ENCODE measurements around the gene RAB44. TPM values are rescaled to one million over a fixed set of nuclear protein-coding genes. Genes with fewer than 3 reads are reported as not detected.

RAB44 gene
- polyA plus RNA-seq, 1 of the 3 experiments (the other 2 are of a cell fraction) = 0.12 TPM

DNA sequence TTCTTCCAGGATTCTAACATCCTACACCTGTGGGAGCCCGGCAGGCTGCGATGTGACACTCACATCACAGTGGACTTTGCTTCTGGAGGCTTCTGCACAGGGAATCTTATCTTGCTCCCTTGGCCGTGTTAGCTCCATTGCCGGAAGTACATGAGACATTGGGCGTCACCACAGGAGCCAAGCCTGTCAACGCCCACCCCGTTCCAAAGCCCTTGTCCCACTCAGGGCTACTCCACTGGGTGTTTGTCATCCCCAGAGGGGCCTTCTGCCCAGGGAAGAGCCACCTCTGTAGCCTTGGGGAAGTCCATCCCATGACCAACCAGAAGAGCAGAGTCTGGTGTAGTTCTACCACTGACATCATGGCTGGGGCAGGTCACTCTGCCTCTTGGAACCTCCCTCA, 1.7 kb downstream of the RAB44 start:
- no peaks in the 10 kb centered on the region; a peak in 1 of 4 replicates for H3K4me1 ChIP-seq (ENCODE audit: control insufficient read depth in 1 of 2, insufficient read depth in 2 of 2, low read depth in 1 of 2, low read length in 1 of 2)
- POLR2A ChIA-PET = no interaction called here
- no peaks in the 10 kb centered on the region for H3K36me3 ChIP-seq (replicated peaks in 1 of 2; ENCODE audit: control insufficient read depth in 1 of 2, insufficient read depth in 2 of 2, low read length in 1 of 2)
- no peak overlapping the region for H3K9ac ChIP-seq
- no peaks in the 10 kb centered on the region for H3K9me3 ChIP-seq
- H3F3A ChIP-seq (replicated peaks; ENCODE audit: insufficient read depth) = no peaks in the 10 kb centered on the region
- no peak for DNase-seq
- no peak overlapping the region for H3K27ac ChIP-seq (ENCODE audit: low read depth in 2 of 2, low read length in 1 of 2)
- no peak overlapping the region for H2AFZ ChIP-seq (ENCODE audit: low read depth)
- no peak overlapping the region for H3K4me3 ChIP-seq (ENCODE audit: low read depth in 2 of 2, low read length in 1 of 2)
- H4K20me1 ChIP-seq (ENCODE audit: insufficient read depth) = no peaks in the 10 kb centered on the region
- H3K9me2 ChIP-seq = no peaks in the 10 kb centered on the region
- H3K79me2 ChIP-seq (ENCODE audit: insufficient read depth) = no peaks in the 10 kb centered on the region
- TF ChIP-seq POLR2AphosphoS5 (IDR thresholded peaks at IDR 0.05; ENCODE audit: low read depth, low read length) (no peak), GATA2 (CRISPR knock-in tag; IDR thresholded peaks at IDR 0.05) (no peak), CHD2 (IDR thresholded peaks at IDR 0.05; ENCODE audit: low read length, partially characterized antibody) (no peak), NFIC (IDR thresholded peaks at IDR 0.05; ENCODE audit: borderline replicate concordance) (no peak), FOXJ3 (CRISPR knock-in tag; IDR thresholded peaks at IDR 0.05) (no peak), EZH2phosphoT487 (IDR thresholded peaks at IDR 0.05; ENCODE audit: borderline replicate concordance, low read depth) (no peak), RCOR1 (IDR thresholded peaks at IDR 0.05; ENCODE audit: low read length) (no peak), SMC3 (IDR thresholded peaks at IDR 0.05; ENCODE audit: low read depth, low read length) (no peak), TCF12 (IDR thresholded peaks at IDR 0.05) (no peak), RAD21 (IDR thresholded peaks at IDR 0.05; ENCODE audit: low read length) (no peak), RFX5 (IDR thresholded peaks at IDR 0.05; ENCODE audit: low read length) (no peak)
- TF ChIP-seq, protein P1, sequence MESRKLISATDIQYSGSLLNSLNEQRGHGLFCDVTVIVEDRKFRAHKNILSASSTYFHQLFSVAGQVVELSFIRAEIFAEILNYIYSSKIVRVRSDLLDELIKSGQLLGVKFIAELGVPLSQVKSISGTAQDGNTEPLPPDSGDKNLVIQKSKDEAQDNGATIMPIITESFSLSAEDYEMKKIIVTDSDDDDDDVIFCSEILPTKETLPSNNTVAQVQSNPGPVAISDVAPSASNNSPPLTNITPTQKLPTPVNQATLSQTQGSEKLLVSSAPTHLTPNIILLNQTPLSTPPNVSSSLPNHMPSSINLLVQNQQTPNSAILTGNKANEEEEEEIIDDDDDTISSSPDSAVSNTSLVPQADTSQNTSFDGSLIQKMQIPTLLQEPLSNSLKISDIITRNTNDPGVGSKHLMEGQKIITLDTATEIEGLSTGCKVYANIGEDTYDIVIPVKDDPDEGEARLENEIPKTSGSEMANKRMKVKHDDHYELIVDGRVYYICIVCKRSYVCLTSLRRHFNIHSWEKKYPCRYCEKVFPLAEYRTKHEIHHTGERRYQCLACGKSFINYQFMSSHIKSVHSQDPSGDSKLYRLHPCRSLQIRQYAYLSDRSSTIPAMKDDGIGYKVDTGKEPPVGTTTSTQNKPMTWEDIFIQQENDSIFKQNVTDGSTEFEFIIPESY (IDR thresholded peaks at IDR 0.05; ENCODE audit: borderline replicate concordance, low read depth) = no peak
- TF ChIP-seq, protein P2, sequence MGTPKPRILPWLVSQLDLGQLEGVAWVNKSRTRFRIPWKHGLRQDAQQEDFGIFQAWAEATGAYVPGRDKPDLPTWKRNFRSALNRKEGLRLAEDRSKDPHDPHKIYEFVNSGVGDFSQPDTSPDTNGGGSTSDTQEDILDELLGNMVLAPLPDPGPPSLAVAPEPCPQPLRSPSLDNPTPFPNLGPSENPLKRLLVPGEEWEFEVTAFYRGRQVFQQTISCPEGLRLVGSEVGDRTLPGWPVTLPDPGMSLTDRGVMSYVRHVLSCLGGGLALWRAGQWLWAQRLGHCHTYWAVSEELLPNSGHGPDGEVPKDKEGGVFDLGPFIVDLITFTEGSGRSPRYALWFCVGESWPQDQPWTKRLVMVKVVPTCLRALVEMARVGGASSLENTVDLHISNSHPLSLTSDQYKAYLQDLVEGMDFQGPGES (IDR thresholded peaks at IDR 0.05; ENCODE audit: low read depth, low read length) = no peak
- H3K27me3 ChIP-seq (ENCODE audit: insufficient read depth) = no peaks in the 10 kb centered on the region
- CTCF ChIA-PET = interaction anchor here (0.5 kb wide), 1 partner anchor 60 kb away, joined by 3 read pairs; no protein-coding TSS in a partner anchor
- 70% methylated on average over 4 of the region's 7 CpGs for WGBS (ENCODE audit: low lambda C conversion rate)
- H3K4me2 ChIP-seq = no peak overlapping the region

DNA sequence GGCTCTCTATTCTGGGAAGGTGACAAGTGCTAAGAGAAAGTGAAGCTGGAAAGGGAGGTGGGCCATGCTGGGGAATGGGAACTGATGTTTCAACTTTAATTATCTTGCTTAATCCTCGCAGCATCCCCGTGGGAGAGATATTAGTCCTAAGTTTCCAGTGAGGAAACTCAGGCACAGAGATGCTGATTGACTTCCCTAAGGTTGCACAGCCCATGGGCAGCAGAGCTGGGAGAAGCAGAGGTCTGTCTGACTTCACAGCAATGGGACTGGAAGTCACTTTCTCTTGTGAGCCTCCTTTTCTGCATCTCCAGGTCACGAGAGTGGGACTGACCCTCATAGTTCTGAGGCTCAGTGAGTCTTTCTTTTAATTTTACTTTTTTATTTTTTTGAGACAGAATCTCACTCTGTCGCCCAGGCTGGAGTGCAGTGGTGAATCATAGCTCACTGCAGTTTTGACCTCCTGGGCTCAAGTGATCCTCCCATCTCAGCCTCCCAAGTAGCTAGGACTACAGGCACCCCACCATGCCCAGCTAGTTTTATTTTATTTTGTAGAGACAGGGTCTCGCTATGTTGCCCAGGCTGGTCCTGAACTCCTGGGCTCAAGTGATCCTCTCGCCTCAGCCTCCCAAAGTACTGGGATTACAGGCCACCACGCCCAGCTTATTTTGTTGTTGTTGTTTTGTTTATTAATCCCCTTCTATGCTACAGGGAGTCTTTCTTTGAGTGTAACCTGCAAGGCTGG, 2.6 kb downstream of the RAB44 start:
- Histone ChIP-seq H2AFZ (ENCODE audit: low read depth) (no peak overlapping the region), H3K4me3 (ENCODE audit: low read depth in 2 of 2, low read length in 1 of 2) (no peak overlapping the region), H3K27ac (ENCODE audit: low read depth in 2 of 2, low read length in 1 of 2) (no peak overlapping the region), H3K4me2 (no peak overlapping the region), H3K27me3 (ENCODE audit: insufficient read depth) (no peaks in the 10 kb centered on the region), H3K4me1 (ENCODE audit: control insufficient read depth in 1 of 2, insufficient read depth in 2 of 2, low read depth in 1 of 2, low read length in 1 of 2) (no peaks in the 10 kb centered on the region; a peak in 1 of 4 replicates), H4K20me1 (ENCODE audit: insufficient read depth) (no peaks in the 10 kb centered on the region), H3K9me2 (no peaks in the 10 kb centered on the region), H3K36me3 (replicated peaks in 1 of 2; ENCODE audit: control insufficient read depth in 1 of 2, insufficient read depth in 2 of 2, low read length in 1 of 2) (no peaks in the 10 kb centered on the region), H3K9ac (no peak overlapping the region), H3K9me3 (no peaks in the 10 kb centered on the region), H3F3A (replicated peaks; ENCODE audit: insufficient read depth) (no peaks in the 10 kb centered on the region), H3K79me2 (ENCODE audit: insufficient read depth) (no peaks in the 10 kb centered on the region)
- POLR2A ChIA-PET = no interaction called here
- 72% methylated on average over 7 of the region's 7 CpGs for WGBS (ENCODE audit: low lambda C conversion rate)
- DNase-seq = no peak
- CTCF ChIA-PET = interaction anchor here (1.7 kb wide), 1 partner anchor 17 kb away, joined by 5 read pairs; no protein-coding TSS in a partner anchor
- TF ChIP-seq, protein P2 (IDR thresholded peaks at IDR 0.05; ENCODE audit: low read depth, low read length) = no peak
- TF ChIP-seq, protein P3, sequence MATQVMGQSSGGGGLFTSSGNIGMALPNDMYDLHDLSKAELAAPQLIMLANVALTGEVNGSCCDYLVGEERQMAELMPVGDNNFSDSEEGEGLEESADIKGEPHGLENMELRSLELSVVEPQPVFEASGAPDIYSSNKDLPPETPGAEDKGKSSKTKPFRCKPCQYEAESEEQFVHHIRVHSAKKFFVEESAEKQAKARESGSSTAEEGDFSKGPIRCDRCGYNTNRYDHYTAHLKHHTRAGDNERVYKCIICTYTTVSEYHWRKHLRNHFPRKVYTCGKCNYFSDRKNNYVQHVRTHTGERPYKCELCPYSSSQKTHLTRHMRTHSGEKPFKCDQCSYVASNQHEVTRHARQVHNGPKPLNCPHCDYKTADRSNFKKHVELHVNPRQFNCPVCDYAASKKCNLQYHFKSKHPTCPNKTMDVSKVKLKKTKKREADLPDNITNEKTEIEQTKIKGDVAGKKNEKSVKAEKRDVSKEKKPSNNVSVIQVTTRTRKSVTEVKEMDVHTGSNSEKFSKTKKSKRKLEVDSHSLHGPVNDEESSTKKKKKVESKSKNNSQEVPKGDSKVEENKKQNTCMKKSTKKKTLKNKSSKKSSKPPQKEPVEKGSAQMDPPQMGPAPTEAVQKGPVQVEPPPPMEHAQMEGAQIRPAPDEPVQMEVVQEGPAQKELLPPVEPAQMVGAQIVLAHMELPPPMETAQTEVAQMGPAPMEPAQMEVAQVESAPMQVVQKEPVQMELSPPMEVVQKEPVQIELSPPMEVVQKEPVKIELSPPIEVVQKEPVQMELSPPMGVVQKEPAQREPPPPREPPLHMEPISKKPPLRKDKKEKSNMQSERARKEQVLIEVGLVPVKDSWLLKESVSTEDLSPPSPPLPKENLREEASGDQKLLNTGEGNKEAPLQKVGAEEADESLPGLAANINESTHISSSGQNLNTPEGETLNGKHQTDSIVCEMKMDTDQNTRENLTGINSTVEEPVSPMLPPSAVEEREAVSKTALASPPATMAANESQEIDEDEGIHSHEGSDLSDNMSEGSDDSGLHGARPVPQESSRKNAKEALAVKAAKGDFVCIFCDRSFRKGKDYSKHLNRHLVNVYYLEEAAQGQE (IDR thresholded peaks at IDR 0.05; ENCODE audit: low read depth, low read length) = no peak
- TF ChIP-seq RAD21 (IDR thresholded peaks at IDR 0.05; ENCODE audit: low read length) (no peak), FOXM1 (IDR thresholded peaks at IDR 0.05; ENCODE audit: low read depth) (no peak), CHD2 (IDR thresholded peaks at IDR 0.05; ENCODE audit: low read length, partially characterized antibody) (no peak), MXI1 (IDR thresholded peaks at IDR 0.05; ENCODE audit: low read depth, low read length) (no peak), TCF12 (IDR thresholded peaks at IDR 0.05) (no peak), RCOR1 (IDR thresholded peaks at IDR 0.05; ENCODE audit: low read length) (no peak)

Data from SK-N-SH (cell line).